Naive B cell (primary cell): Measurements from ENCODE around the gene ALDH4A1. TPM values are rescaled to one million over a fixed set of nuclear protein-coding genes. Genes with fewer than 3 reads are reported as not detected.
A peak's percentile ranks its signal among the peaks of the same experiment; 100 is the strongest.
"Not testable (repeated sequence)": the region's sequence is repeated elsewhere in the genome, so short reads cannot be mapped to it uniquely, and the experiment has no call there.

Experiments used
- ATAC-seq, 2 donors: fragments of 150-1000 bp; cut with Tn5 transposase; 2 replicates each; pipeline ENCODE4 v1.10.0; 2021; ENCODE audit warnings: low read depth in 2 of 2, mild to moderate bottlenecking in 2 of 2, moderate library complexity in 2 of 2
- DNase-seq: peaks from one replicate; pipeline ENCODE4 v3.0.0; 2022
- H3K27ac Mint-ChIP-seq, 6 donors: one replicate each; pipeline ENCODE4 v1.8.0; 2020 to 2022; ENCODE audit warnings: mild to moderate bottlenecking in 6 of 6, mixed read lengths in 6 of 6, moderate library complexity in 5 of 6, inconsistent platforms in 2 of 6
- H3K27me3 Mint-ChIP-seq, 3 donors: one replicate each; pipeline ENCODE4 v1.8.0; 2021 to 2022; ENCODE audit warnings: mixed read lengths in 3 of 3, mild to moderate bottlenecking in 1 of 3
- H3K36me3 Mint-ChIP-seq, 2 donors: one replicate each; pipeline ENCODE4 v1.8.0; 2020 to 2022; ENCODE audit warnings: mixed read lengths in 2 of 2, inconsistent platforms in 1 of 2, mild to moderate bottlenecking in 1 of 2
- H3K4me1 Mint-ChIP-seq, 3 donors: one replicate each; pipeline ENCODE4 v1.8.0; 2020 to 2022; ENCODE audit warnings: mixed read lengths in 3 of 3, inconsistent platforms in 1 of 3, mild to moderate bottlenecking in 1 of 3, moderate library complexity in 1 of 3
- H3K4me3 Mint-ChIP-seq, 8 donors: one replicate each; pipeline ENCODE4 v1.8.0; 2020 to 2022; ENCODE audit warnings: mild to moderate bottlenecking in 8 of 8, mixed read lengths in 8 of 8, moderate library complexity in 8 of 8, inconsistent platforms in 2 of 8
- H3K9me3 Mint-ChIP-seq, 7 donors: one replicate each; pipeline ENCODE4 v1.8.0; 2020 to 2022; ENCODE audit warnings: mixed read lengths in 7 of 7, mild to moderate bottlenecking in 5 of 7, inconsistent platforms in 2 of 7, moderate library complexity in 1 of 7
- polyA plus RNA-seq, 6 donors: library from polyadenylated mRNA; unstranded; fragments of 300-500 nt; fragmentation: Illumina TruSeq; gene quantifications; one replicate each; pipeline ENCODE4 v1.2.3, GENCODE V29; 2021; ENCODE audit warnings: low read depth in 6 of 6

The ALDH4A1 gene
- polyA plus RNA-seq, 6 donors from 2014 or later = 0.96 to 6.7 (median 1.1) TPM

DNA sequence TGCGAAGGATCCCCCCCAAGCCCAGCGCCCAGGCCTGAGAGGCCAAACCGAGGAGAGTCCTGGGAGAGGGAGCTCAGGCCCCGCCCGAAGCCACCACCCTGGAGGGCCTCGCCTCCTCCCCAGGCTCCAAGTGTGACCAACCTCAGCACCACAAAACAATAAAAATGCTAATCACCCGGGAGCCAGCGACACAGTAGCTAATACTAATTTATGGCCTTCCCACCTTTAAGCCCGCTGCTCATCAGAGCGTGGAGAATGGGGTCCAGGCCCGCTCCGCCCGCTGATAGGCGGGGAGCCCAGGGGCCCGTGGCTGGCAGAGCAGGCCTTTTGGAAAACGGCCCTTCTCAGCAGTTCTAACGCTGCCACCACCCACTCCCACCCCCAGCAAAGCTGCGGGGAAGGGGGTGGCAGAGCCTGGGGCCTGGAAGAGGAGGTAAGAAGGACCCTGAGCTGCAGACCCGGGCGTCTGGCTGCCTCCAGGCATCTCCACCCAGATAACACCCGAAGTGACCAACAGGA lies 22.5 kb downstream of the ALDH4A1 start:
- DNase-seq = no peak
- H3K36me3 Mint-ChIP-seq = no peaks in the 10 kb centered on the region
- H3K27ac Mint-ChIP-seq = peak overlapping the region in 1 of 6 donors; percentile 30
- H3K4me1 Mint-ChIP-seq = peaks cover 0 to 4% (median 0%) of the 10 kb centered on the region in 3 donors
- no peaks in the 10 kb centered on the region for H3K27me3 Mint-ChIP-seq
- ATAC-seq = no peak
- no peaks in the 10 kb centered on the region for H3K9me3 Mint-ChIP-seq
- no peak overlapping the region for H3K4me3 Mint-ChIP-seq

DNA sequence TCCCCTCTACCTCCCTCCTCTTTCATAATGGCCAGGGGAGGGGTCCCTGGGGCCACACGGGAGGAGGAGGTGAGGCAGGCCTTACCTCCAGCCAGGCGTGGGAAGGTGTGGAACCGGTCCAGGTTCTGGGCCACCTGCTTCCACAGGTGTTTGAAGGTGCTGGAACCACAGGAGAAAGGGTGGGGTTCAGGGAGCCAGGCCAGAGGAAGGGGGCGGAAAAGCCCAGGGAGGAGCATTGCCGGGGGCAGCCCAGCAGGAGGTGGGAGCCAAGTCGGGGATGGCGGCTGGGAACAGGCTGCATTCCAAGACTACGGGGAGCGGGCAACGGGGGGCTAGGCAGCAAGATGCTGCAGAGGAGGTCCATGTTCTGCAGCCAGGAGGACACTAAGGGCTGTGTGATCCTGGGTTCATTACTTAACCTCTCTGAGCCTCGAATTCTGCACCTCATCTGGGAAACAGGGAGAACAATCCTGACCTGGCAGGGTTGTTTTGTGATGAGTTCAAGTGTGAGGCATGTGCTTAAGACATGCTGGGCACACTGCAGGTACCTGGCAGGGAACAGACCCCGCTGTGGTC lies 23.1 kb downstream of the ALDH4A1 start:
- Mint-ChIP-seq H3K36me3 (no peaks in the 10 kb centered on the region), H3K4me3 (no peak overlapping the region), H3K4me1 (peaks cover 0 to 4% (median 0%) of the 10 kb centered on the region in 3 donors), H3K27me3 (no peaks in the 10 kb centered on the region), H3K27ac (no peak overlapping the region), H3K9me3 (no peaks in the 10 kb centered on the region)
- DNase-seq (no peak), ATAC-seq (no peak)

DNA sequence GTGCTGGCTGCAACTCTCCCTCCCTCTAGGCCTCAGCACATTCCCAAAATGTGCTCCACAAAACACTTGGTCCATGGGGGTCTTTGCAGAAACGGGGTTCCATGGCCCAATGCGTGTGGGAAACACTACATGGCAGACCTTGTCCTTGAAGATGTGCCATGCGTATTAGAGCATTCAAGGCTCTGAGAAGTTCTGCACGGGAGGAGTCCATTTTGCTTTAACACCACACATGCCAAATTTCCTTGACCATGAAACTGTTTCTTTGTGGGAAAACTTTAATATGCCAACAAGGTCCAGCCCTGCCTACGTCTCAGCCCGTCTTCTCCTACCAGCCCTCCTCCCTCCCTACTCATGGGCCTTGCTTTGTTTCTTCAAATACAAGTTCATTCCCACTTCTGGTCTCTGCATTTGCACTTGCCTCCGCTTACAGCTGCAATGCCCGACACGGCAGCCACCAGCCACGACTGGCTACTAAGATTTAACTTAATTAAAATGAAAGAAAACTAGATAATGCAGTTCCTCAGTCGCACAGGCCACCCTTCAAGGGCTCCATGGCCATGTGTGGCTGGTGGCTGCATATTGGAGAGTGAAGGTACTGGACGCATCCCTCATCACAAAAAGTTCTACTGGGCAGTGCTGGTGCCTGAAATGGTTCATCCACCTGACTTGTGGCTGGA lies 23.7 kb downstream of the ALDH4A1 start:
- Mint-ChIP-seq H3K27ac (no peak overlapping the region), H3K27me3 (no peaks in the 10 kb centered on the region), H3K36me3 (no peaks in the 10 kb centered on the region), H3K9me3 (no peaks in the 10 kb centered on the region), H3K4me3 (no peak overlapping the region), H3K4me1 (peaks cover 0 to 4% (median 0%) of the 10 kb centered on the region in 3 donors)
- ATAC-seq (no peak), DNase-seq (no peak)

DNA sequence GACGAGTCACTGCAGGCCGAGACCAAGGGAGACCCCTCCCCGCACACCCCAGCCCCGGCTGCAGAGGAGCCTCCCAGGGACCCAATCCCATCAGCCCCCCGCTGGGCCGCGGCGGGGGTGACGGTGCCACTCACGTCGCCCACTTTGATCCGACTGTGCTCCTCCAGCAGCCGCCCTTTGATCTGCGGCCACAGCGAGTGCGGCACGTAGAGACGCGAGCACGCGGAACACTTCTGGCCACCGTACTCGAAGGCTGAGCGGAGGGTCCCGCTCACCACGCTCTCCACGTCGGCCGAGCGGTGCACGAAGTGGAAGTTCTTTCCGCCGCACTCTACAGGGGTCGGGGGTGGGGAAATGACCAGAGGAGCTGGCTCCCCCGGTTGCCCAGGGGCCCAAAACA lies 25.1 kb downstream of the ALDH4A1 start:
- ATAC-seq (no peak), DNase-seq (no peak)
- Mint-ChIP-seq H3K9me3 (no peaks in the 10 kb centered on the region), H3K36me3 (no peaks in the 10 kb centered on the region), H3K27me3 (no peaks in the 10 kb centered on the region), H3K4me3 (no peak overlapping the region), H3K27ac (no peak overlapping the region), H3K4me1 (peaks cover 0 to 4% (median 0%) of the 10 kb centered on the region in 3 donors)

DNA sequence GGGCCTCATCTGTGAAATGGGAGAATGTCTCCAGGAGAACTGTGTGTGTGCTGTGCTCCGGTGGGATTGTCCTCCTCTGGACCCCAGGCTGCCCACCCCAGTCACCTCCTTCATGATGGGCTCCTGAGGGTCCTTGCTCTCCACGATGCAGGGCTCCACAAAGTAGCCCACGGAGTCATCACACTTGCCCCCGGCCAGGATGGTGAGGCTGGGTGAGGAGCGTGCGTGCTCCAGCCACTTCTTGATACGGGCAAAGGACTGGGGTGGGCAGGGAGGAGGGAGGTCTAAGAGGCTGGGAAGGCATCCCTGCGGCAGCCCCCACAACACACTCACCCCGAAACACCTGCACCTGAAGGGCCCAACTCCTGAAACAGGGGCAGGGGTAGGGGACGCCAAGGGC lies 26.1 kb downstream of the ALDH4A1 start:
- no peaks in the 10 kb centered on the region for H3K9me3 Mint-ChIP-seq
- H3K36me3 Mint-ChIP-seq = no peaks in the 10 kb centered on the region
- no peaks in the 10 kb centered on the region for H3K27me3 Mint-ChIP-seq
- H3K27ac Mint-ChIP-seq = no peak overlapping the region
- ATAC-seq (no peak), DNase-seq (no peak)
- no peak overlapping the region for H3K4me3 Mint-ChIP-seq
- H3K4me1 Mint-ChIP-seq = peaks cover 0 to 4% (median 0%) of the 10 kb centered on the region in 3 donors

DNA sequence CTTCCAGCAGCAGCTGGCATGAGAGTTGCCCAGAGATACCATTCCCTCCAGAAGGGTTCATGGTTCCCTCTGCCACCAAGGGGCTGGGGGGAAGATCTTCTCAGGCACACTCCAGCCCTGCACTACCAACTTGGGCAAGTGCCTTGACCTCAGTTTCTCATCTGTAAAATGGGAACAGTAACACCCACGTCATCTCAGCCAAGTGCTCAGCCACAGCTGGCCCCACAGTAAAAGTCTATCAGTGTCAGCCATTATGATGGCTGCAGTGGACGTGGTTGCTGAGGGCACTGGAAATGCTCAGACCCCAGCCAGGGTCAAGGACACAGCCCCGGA lies 26.6 kb downstream of the ALDH4A1 start:
- Mint-ChIP-seq H3K4me3 (no peak overlapping the region), H3K9me3 (no peaks in the 10 kb centered on the region), H3K27me3 (no peaks in the 10 kb centered on the region), H3K27ac (no peak overlapping the region), H3K4me1 (peaks cover 0 to 4% (median 0%) of the 10 kb centered on the region in 3 donors), H3K36me3 (no peaks in the 10 kb centered on the region)
- DNase-seq = no peak
- no peak for ATAC-seq

DNA sequence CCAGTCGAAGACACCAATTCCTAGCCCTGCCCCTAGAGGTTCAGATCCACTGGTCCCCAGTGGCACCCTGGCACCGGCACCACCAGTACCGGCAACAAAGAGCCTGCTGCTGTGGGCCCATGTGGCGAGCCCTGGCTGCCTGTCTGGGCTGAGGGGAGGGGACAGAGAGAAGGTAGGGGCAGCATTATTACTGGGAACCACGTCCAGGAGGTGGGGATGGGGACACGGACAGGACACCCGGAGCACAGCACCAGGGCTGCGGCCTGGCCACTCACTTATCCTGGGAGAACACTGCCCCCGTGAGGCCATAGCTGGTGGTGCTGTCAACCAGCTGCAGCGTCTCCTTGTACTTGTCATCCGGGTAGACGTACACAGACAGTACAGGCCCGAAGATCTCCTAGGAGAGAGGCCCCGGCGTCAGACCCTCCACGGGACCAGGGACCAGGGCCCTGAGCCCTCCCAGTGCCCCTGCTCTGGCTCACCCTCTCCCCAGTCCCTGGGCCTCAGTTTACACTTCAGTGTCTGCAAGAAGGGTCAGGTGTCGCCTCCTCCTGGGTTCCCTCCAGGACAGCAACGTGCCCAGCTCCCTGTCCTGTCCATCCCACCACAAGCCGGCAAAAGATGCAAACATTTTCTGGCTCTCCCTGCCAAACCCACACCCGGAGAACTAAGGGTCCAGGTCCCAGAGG lies 27.1 kb downstream of the ALDH4A1 start:
- peaks cover 0 to 4% (median 0%) of the 10 kb centered on the region in 3 donors for H3K4me1 Mint-ChIP-seq
- H3K36me3 Mint-ChIP-seq = no peaks in the 10 kb centered on the region
- peak overlapping the region in 1 of 6 donors; percentile 43 for H3K27ac Mint-ChIP-seq
- H3K4me3 Mint-ChIP-seq = no peak overlapping the region
- DNase-seq = peak; percentile 25
- H3K27me3 Mint-ChIP-seq = no peaks in the 10 kb centered on the region
- H3K9me3 Mint-ChIP-seq = no peaks in the 10 kb centered on the region
- no peak for ATAC-seq

DNA sequence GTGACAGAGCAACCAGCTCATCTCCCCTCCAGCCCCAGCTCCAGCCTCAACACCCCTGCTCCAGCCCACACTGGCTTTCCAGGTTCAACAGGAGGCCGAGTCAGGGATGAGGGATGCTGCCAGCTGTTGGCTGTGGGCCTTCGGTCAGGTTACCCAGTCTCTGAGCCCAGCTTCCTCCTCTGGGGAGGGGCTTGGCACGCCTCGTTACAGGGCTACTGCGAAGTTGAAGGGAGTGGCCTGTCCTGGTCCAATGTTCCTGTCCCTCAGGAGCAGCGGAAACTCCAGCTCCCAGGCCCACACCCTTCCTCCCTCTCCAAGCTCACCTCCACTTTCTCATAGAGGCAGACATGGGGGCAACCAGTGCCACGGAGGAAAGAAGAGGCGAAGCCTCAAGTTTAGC lies 27.8 kb downstream of the ALDH4A1 start:
- Mint-ChIP-seq H3K4me3 (no peak overlapping the region), H3K4me1 (peaks cover 0 to 4% (median 0%) of the 10 kb centered on the region in 3 donors), H3K36me3 (no peaks in the 10 kb centered on the region), H3K27ac (no peak overlapping the region), H3K9me3 (no peaks in the 10 kb centered on the region), H3K27me3 (no peaks in the 10 kb centered on the region)
- DNase-seq (no peak), ATAC-seq (no peak)

DNA sequence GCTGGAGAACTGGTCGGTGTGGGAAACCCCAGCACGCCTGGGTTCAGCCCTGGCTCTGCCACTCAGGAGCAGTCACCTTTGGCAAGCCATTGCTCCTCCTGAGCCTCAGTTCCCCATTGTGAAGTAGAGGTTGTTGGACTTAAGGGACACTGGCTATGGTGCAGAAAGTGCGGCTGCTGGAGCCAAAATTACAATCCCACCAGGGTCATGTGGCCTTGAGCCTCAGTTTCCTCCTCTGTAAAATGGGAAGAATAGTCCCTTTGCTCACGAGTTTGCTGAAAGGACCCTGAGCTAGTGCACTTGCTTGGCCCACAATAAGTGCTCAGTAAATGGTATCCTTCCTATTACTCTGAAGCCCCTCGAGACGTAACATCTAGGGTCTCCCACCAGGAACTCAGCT lies 28.3 kb downstream of the ALDH4A1 start:
- H3K4me3 Mint-ChIP-seq = no peak overlapping the region
- H3K4me1 Mint-ChIP-seq = peaks cover 0 to 4% (median 0%) of the 10 kb centered on the region in 3 donors
- no peaks in the 10 kb centered on the region for H3K36me3 Mint-ChIP-seq
- no peaks in the 10 kb centered on the region for H3K27me3 Mint-ChIP-seq
- DNase-seq (no peak), ATAC-seq (no peak)
- no peak overlapping the region for H3K27ac Mint-ChIP-seq
- no peaks in the 10 kb centered on the region for H3K9me3 Mint-ChIP-seq

DNA sequence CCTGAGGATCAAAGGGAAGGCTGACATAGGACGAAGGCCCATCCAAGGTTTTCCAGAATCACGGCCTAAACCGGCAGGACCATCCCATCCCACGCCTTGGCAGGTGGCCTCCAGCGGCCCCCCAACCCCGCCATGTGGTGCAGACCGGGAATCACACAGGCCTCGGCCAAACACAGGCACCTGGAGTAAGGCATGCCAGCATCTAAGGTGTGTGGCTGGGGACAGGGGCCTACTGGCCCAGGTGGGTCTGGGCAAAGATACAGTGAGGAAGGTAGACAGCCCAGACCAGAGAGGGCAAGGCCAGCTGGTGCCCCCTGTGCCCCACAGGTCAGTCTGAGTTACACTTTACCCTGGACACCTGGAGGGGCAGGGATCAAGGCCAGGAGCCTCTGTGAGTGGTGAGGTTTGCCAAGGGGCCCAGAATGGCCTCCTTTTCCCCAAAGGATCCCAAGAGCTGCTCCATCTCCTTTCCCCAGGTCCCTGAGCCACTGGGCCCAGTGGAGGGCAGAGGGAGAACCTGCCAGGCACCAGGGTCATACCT lies 30.2 kb downstream of the ALDH4A1 start:
- Mint-ChIP-seq H3K27ac (peak overlapping the region in 2 of 6 donors; percentile 32 to 47), H3K4me3 (peak overlapping the region in 1 of 8 donors; percentile 22), H3K4me1 (peaks cover 0 to 4% (median 0%) of the 10 kb centered on the region in 3 donors), H3K36me3 (no peaks in the 10 kb centered on the region), H3K27me3 (peaks cover 0 to 6% (median 0%) of the 10 kb centered on the region in 3 donors), H3K9me3 (no peaks in the 10 kb centered on the region)
- no peak for DNase-seq
- ATAC-seq = no peak

DNA sequence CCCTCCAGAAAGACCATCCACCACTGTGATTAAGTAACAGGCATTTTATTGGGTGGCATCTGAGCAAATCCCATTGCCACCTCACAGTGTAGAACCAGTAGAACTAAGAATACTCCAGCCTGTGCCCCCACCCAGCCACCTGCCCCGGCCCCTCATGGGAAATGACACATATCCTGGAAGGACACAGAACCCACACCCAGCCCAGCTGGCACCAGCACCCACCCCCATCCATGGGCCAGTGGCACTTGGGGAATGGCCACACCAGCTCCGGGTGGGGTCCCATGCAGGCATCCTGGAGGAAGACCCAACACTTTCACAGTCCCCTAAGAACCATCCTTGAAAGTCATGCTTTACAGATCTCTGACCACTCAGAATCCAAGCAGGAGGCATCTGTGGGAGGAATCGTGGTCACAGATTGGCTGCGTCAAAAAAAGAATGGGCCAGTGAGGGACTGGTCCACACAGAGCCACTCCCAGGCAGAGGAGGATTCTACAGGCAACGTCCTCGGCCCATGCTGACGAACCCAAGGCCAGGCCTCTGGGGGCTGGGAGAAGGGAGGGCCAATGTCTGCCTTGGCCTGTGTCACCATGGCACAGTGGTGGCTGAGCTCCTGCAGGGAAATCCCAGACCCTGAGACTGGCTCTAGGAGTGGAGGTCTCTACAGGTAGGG lies 30.8 kb downstream of the ALDH4A1 start:
- DNase-seq = no peak
- peaks cover 0 to 12% (median 5%) of the 10 kb centered on the region in 3 donors for H3K27me3 Mint-ChIP-seq
- H3K4me3 Mint-ChIP-seq = no peak overlapping the region
- ATAC-seq = no peak
- H3K27ac Mint-ChIP-seq = no peak overlapping the region
- H3K4me1 Mint-ChIP-seq = peaks cover 0 to 4% (median 0%) of the 10 kb centered on the region in 3 donors
- H3K36me3 Mint-ChIP-seq = no peaks in the 10 kb centered on the region
- no peaks in the 10 kb centered on the region for H3K9me3 Mint-ChIP-seq

DNA sequence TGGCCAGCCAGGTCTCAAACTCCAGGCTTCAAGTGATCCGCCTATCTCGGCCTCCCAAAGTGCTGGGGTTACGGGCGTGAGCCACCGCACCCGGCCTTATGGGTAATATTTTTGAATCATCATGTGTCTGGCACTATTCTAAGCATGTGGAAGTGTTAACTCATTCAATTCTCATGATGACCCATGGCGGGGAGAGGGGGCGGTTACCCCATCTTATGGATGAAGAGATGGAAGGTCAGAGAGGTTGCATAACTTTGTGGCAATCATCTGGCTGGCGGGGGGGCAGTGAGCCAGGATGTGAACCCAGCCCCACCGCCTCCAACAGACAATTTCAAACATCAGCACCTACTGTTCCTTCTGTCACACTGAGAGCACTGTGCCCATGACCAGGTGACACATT lies 31.4 kb downstream of the ALDH4A1 start:
- Mint-ChIP-seq H3K27me3 (peaks cover 0 to 13% (median 5%) of the 10 kb centered on the region in 3 donors), H3K36me3 (no peaks in the 10 kb centered on the region), H3K4me1 (peaks cover 0 to 4% (median 0%) of the 10 kb centered on the region in 3 donors), H3K27ac (no peak overlapping the region), H3K9me3 (no peaks in the 10 kb centered on the region), H3K4me3 (no peak overlapping the region)
- no peak for ATAC-seq
- no peak for DNase-seq

DNA sequence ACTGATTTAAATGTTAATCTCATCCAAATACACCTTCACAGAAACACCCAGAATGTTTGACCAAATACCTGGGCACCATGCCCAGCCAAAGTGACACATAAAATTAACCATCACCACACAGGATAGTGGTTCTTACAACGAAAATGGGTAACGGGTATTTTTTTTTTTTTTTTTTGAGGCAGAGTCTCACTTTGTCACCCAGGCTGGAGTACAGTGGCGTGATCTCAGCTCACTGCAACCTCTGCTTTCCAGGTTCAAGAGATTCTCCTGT lies 31.8 kb downstream of the ALDH4A1 start:
- H3K9me3 Mint-ChIP-seq, DNase-seq, H3K4me3 Mint-ChIP-seq, H3K36me3 Mint-ChIP-seq, H3K27ac Mint-ChIP-seq, ATAC-seq, H3K4me1 Mint-ChIP-seq: not testable (repeated sequence)
- peaks cover 0 to 17% (median 5%) of the 10 kb centered on the region in 3 donors for H3K27me3 Mint-ChIP-seq
